HEK293 (cell line): ENCODE data around the gene FNDC3A.

Experiments
- CTCF ChIA-PET: fragments of 350-600 bp; formaldehyde crosslinking; extraction: SDS; loops from one replicate; lab custom pipeline; 2021; ENCODE audit warnings: antibody characterized with exemption; lab: Yijun Ruan, JAX
- POLR2A ChIA-PET: fragments of 300-600 bp; formaldehyde crosslinking; extraction: SDS; loops from one replicate; lab custom pipeline; 2020; ENCODE audit warnings: antibody characterized with exemption, inconsistent platforms; lab: Yijun Ruan, JAX
- H3K27ac ChIP-seq: fragments of 200-500 bp; sonication (Bioruptor generic); 2 replicates; pipeline ENCODE4 v1.5.1; 2014; ENCODE audit warnings: low read depth, low read length, control low read depth, inconsistent platforms; ENCODE audit errors: extremely low read depth
- H3K36me3 ChIP-seq, 2 experiments: fragments of 200-500 bp in 1 of 2; sonication (Bioruptor generic) in 1 of 2; 1 replicate in 1 of 2; 2 replicates in 1 of 2; pipeline ENCODE4 v1.5.1; 2014 to 2017; ENCODE audit warnings: inconsistent platforms in 2 of 2, low read length in 2 of 2; ENCODE audit not compliant: control insufficient read depth in 2 of 2, insufficient read depth in 1 of 2
- H3K4me1 ChIP-seq: fragments of 200-500 bp; sonication (Bioruptor generic); 2 replicates; pipeline ENCODE4 v1.5.1; 2014; ENCODE audit warnings: mild to moderate bottlenecking, low read length, inconsistent platforms; ENCODE audit not compliant: control insufficient read depth, insufficient read depth
- H3K4me3 ChIP-seq: 2 replicates; pipeline ENCODE4 v1.5.1; 2011; ENCODE audit warnings: low read depth, mild to moderate bottlenecking, control low read depth, low read length, moderate library complexity
- H3K9me3 ChIP-seq: fragments of 200-500 bp; sonication (Bioruptor generic); 2 replicates; pipeline ENCODE4 v1.5.1; 2014; ENCODE audit warnings: low read depth, low read length, inconsistent platforms; ENCODE audit not compliant: control insufficient read depth, insufficient read depth
- BCL11A ChIP-seq: fragments of 450-650 bp; formaldehyde crosslinking; IDR thresholded peaks from 2 replicates; pipeline ENCODE4 v1.5.1; 2016; ENCODE audit warnings: low read depth, missing biosample characterization, missing genetic modification characterization
- KLF8 ChIP-seq: fragments of 450-650 bp; formaldehyde crosslinking; IDR thresholded peaks from 2 replicates; pipeline ENCODE4 v1.5.1; 2016; ENCODE audit warnings: missing biosample characterization, missing genetic modification characterization
- KLF9 ChIP-seq: fragments of 450-650 bp; formaldehyde crosslinking; IDR thresholded peaks from 2 replicates; pipeline ENCODE4 v1.5.1; 2016; ENCODE audit warnings: missing biosample characterization, missing genetic modification characterization, low read depth
- SETDB1 ChIP-seq: IDR thresholded peaks from one replicate; pipeline ENCODE4 v1.6.1; 2017; ENCODE audit warnings: mild to moderate bottlenecking, low read length, moderate library complexity, mixed read lengths; ENCODE audit not compliant: insufficient read length
- WT1 ChIP-seq: fragments of 450-650 bp; formaldehyde crosslinking; IDR thresholded peaks from 2 replicates; pipeline ENCODE4 v1.5.1; 2016; ENCODE audit warnings: missing biosample characterization, missing genetic modification characterization
- YY1 ChIP-seq: fragments of 450-650 bp; formaldehyde crosslinking; IDR thresholded peaks from 2 replicates; pipeline ENCODE4 v1.5.1; 2018; ENCODE audit warnings: missing biosample characterization, missing genetic modification characterization
- ZFP3 ChIP-seq: fragments of 450-650 bp; formaldehyde crosslinking; IDR thresholded peaks from 2 replicates; pipeline ENCODE4 v1.5.1; 2016; ENCODE audit warnings: low read depth, missing biosample characterization, missing genetic modification characterization
- ZFP41 ChIP-seq: fragments of 450-650 bp; formaldehyde crosslinking; IDR thresholded peaks from 2 replicates; pipeline ENCODE4 v1.5.1; 2016; ENCODE audit warnings: missing biosample characterization, missing genetic modification characterization, borderline replicate concordance
- ZNF404 ChIP-seq: fragments of 450-650 bp; formaldehyde crosslinking; IDR thresholded peaks from 2 replicates; pipeline ENCODE4 v1.5.1; 2017; ENCODE audit warnings: missing biosample characterization, missing genetic modification characterization
- ZNF514 ChIP-seq: fragments of 450-650 bp; formaldehyde crosslinking; IDR thresholded peaks from 2 replicates; pipeline ENCODE4 v1.5.1; 2016; ENCODE audit warnings: missing biosample characterization, missing genetic modification characterization
- ZNF529 ChIP-seq: fragments of 450-650 bp; formaldehyde crosslinking; IDR thresholded peaks from 2 replicates; pipeline ENCODE4 v1.5.1; 2017; ENCODE audit warnings: missing genetic modification characterization, missing biosample characterization; ENCODE audit not compliant: insufficient replicate concordance
- ZNF544 ChIP-seq: fragments of 450-650 bp; formaldehyde crosslinking; IDR thresholded peaks from 2 replicates; pipeline ENCODE4 v1.5.0; 2017; ENCODE audit warnings: missing biosample characterization, missing genetic modification characterization
- ZNF571 ChIP-seq: fragments of 450-650 bp; formaldehyde crosslinking; IDR thresholded peaks from 2 replicates; pipeline ENCODE4 v1.5.0; 2017; ENCODE audit warnings: missing biosample characterization, missing genetic modification characterization
- ZNF585B ChIP-seq: fragments of 450-650 bp; formaldehyde crosslinking; IDR thresholded peaks from 2 replicates; pipeline ENCODE4 v1.5.1; 2016; ENCODE audit warnings: missing biosample characterization, missing genetic modification characterization
- ZNF596 ChIP-seq: fragments of 450-650 bp; IDR thresholded peaks from 2 replicates; pipeline ENCODE4 v1.5.0; 2018; ENCODE audit warnings: missing biosample characterization, mild to moderate bottlenecking, missing genetic modification characterization, moderate library complexity
- ZNF610 ChIP-seq: fragments of 450-650 bp; formaldehyde crosslinking; IDR thresholded peaks from 2 replicates; pipeline ENCODE4 v1.5.1; 2016; ENCODE audit warnings: missing biosample characterization, missing genetic modification characterization, borderline replicate concordance
- ZNF791 ChIP-seq: fragments of 450-650 bp; formaldehyde crosslinking; IDR thresholded peaks from 2 replicates; pipeline ENCODE4 v1.5.1; 2016; ENCODE audit warnings: missing biosample characterization, missing genetic modification characterization
- ZSCAN23 ChIP-seq: fragments of 450-650 bp; formaldehyde crosslinking; IDR thresholded peaks from 2 replicates; pipeline ENCODE4 v1.5.1; 2016; ENCODE audit warnings: missing biosample characterization, missing genetic modification characterization
- TF ChIP-seq, protein P1 (sequence below): IDR thresholded peaks from 2 replicates; pipeline ENCODE4 v1.6.1; 2011; ENCODE audit warnings: mild to moderate bottlenecking, low read depth, low read length, borderline replicate concordance
- TF ChIP-seq, protein P2 (sequence below): fragments of 450-650 bp; formaldehyde crosslinking; IDR thresholded peaks from 2 replicates; pipeline ENCODE4 v1.5.1; 2017; ENCODE audit warnings: missing biosample characterization, missing genetic modification characterization
- TF ChIP-seq, protein P3 (sequence below): fragments of 450-650 bp; formaldehyde crosslinking; IDR thresholded peaks from 2 replicates; pipeline ENCODE4 v1.5.1; 2017; ENCODE audit warnings: missing biosample characterization, missing genetic modification characterization

The FNDC3A gene

DNA sequence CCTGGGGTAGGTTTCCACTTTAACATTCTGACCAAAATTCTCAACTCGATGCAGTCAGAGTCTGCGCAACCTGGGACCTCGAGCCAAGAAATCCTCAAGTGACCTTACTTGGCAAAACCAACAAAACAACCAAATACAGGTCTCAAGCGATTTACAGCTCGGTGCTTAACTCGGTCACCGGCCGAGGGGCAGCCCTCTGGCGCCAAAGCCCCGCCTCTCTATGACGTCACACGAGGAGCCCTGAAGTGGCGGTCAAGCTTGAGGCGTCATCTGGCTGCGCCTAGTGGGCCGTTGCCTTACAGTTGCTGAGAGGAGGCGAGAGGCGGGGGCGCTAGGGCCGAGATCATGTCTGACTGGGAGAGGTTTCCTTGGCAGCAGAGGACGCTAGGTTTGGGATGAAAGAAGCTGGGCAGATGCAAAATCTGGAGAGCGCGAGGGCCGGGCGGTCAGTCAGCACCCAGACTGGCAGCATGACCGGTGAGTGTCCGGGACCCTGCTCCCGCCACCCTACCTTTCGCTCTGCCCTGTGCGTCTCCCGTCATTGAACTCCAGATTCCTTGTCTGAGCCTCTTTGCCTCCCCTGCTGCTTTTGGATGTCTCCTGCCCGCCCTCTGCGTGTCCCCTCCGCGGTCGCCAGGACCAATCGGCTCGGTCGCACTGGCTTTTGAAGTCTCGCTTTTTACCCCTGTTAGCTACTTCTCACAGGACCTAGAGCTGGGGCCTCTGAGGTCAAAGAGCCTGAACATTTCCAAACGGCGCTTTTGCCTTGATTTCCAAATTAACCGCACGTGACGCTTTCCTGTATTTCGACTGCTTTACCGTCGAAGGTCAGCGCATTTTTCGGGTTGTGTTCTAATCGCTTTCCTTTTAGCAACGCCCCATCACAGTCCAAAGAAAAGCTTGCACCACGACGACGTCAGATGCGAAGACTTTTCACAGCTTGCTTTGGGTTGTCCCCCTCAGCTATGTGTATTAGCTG lies 272.2 kb downstream of the FNDC3A start, which contains the start of gene CDADC1 (continued):
- TF ChIP-seq ZNF529 (tag by site-specific recombination) (no peak), KLF9 (tag by site-specific recombination) (peak; percentile 54; the same call in 1 of the 2 replicates), ZFP41 (tag by site-specific recombination) (no peak)

DNA sequence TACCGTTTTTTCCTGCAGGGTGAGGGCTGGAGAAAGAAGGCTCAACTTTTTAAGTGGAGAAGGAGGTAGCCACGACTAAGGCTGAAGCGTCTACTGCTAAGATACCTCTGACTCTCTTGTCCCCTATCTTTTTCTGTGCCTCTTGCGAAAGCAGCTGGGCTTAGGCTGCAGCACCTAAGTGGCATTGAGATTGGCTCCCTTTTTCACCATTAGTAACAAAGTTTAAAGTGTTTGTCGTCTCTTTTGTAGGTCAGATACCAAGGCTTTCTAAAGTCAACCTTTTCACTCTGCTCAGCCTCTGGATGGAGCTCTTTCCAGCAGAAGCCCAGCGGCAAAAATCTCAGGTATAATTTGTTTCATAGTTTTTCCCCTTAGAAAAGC lies 272.9 kb downstream of the FNDC3A start:
- ChIA-PET CTCF (interaction anchor here (0.7 to 1.4 kb wide), 2 partner anchors 26 to 32 kb away, joined by 3 read pairs; no protein-coding TSS in a partner anchor), POLR2A (interaction anchor here (1.0 kb wide), 1 partner anchor 272 kb away, joined by 4 read pairs; the partner anchor contains the start of gene FNDC3A)
- H3K4me3 ChIP-seq = peak overlapping the region; percentile 83
- no peaks in the 10 kb centered on the region for H3K9me3 ChIP-seq
- TF ChIP-seq WT1 (tag by site-specific recombination) = no peak
- TF ChIP-seq, protein P1, sequence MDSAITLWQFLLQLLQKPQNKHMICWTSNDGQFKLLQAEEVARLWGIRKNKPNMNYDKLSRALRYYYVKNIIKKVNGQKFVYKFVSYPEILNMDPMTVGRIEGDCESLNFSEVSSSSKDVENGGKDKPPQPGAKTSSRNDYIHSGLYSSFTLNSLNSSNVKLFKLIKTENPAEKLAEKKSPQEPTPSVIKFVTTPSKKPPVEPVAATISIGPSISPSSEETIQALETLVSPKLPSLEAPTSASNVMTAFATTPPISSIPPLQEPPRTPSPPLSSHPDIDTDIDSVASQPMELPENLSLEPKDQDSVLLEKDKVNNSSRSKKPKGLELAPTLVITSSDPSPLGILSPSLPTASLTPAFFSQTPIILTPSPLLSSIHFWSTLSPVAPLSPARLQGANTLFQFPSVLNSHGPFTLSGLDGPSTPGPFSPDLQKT = no peak
- TF ChIP-seq YY1 = no peak
- no peak for TF ChIP-seq ZFP3 (tag by site-specific recombination)
- TF ChIP-seq, all 188 proteins: peak for 0
- 0 out of 2 replicates have a peak, but pooled peaks cover 2% of the 10 kb centered on the region for H3K4me1 ChIP-seq
- H3K27ac ChIP-seq = peak overlapping the region; percentile 74; the same call in 1 of the 2 replicates
- peaks cover 0 to 4% of the 10 kb centered on the region in 2 experiments; a peak in 2 of 3 replicates for H3K36me3 ChIP-seq

DNA sequence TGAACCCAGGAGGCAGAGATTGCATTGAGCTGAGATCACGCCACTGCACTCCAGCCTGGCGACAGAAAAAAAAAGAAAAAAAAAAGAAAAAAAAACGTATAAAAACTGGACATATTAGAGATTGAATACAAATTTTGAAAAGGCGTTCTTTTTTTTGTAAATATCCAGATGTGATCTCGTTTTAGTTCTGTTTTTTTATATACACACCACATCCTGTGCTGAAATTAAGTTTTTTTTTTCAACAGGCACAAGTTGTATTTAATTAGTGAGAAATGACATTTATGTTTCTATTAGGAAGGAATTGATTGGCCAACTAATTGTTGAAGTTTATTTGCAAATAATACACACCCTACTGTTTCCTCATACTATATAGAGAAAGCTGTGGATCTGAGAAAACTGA lies 275.6 kb downstream of the FNDC3A start:
- H3K4me3 ChIP-seq = no peak overlapping the region
- TF ChIP-seq ZNF610 (tag by site-specific recombination) = no peak
- TF ChIP-seq WT1 (tag by site-specific recombination) = no peak
- no peak for TF ChIP-seq ZSCAN23 (tag by site-specific recombination)
- TF ChIP-seq ZNF514 (tag by site-specific recombination) = no peak
- no peak for TF ChIP-seq ZNF585B (tag by site-specific recombination)
- TF ChIP-seq BCL11A (tag by site-specific recombination) = no peak
- TF ChIP-seq ZNF544 (tag by site-specific recombination) = no peak
- TF ChIP-seq ZNF596 (tag by site-specific recombination) = no peak
- TF ChIP-seq, protein P2, sequence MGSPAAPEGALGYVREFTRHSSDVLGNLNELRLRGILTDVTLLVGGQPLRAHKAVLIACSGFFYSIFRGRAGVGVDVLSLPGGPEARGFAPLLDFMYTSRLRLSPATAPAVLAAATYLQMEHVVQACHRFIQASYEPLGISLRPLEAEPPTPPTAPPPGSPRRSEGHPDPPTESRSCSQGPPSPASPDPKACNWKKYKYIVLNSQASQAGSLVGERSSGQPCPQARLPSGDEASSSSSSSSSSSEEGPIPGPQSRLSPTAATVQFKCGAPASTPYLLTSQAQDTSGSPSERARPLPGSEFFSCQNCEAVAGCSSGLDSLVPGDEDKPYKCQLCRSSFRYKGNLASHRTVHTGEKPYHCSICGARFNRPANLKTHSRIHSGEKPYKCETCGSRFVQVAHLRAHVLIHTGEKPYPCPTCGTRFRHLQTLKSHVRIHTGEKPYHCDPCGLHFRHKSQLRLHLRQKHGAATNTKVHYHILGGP = no peak
- TF ChIP-seq, protein P3, sequence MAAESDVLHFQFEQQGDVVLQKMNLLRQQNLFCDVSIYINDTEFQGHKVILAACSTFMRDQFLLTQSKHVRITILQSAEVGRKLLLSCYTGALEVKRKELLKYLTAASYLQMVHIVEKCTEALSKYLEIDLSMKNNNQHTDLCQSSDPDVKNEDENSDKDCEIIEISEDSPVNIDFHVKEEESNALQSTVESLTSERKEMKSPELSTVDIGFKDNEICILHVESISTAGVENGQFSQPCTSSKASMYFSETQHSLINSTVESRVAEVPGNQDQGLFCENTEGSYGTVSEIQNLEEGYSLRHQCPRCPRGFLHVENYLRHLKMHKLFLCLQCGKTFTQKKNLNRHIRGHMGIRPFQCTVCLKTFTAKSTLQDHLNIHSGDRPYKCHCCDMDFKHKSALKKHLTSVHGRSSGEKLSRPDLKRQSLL (tag by site-specific recombination) = no peak
- no peak for TF ChIP-seq ZNF791 (tag by site-specific recombination)
- no peak for TF ChIP-seq ZNF571 (tag by site-specific recombination)
- no peak for TF ChIP-seq ZNF404 (tag by site-specific recombination)
- no peak for TF ChIP-seq SETDB1
- no peak for TF ChIP-seq KLF8 (tag by site-specific recombination)
- no peak for TF ChIP-seq ZNF529 (tag by site-specific recombination)
- H3K27ac ChIP-seq = no peak overlapping the region
- CTCF ChIA-PET = interaction anchor here (0.8 kb wide), 1 partner anchor 29 kb away, joined by 3 read pairs; no protein-coding TSS in a partner anchor
- H3K4me1 ChIP-seq = 0 out of 2 replicates have a peak, but pooled peaks cover 2% of the 10 kb centered on the region
- no peaks in the 10 kb centered on the region for H3K9me3 ChIP-seq
- POLR2A ChIA-PET = no interaction called here
- peaks cover 0 to 19% of the 10 kb centered on the region in 2 experiments; a peak in 2 of 3 replicates for H3K36me3 ChIP-seq
